ENCODE results near the gene MRO.

DNA sequence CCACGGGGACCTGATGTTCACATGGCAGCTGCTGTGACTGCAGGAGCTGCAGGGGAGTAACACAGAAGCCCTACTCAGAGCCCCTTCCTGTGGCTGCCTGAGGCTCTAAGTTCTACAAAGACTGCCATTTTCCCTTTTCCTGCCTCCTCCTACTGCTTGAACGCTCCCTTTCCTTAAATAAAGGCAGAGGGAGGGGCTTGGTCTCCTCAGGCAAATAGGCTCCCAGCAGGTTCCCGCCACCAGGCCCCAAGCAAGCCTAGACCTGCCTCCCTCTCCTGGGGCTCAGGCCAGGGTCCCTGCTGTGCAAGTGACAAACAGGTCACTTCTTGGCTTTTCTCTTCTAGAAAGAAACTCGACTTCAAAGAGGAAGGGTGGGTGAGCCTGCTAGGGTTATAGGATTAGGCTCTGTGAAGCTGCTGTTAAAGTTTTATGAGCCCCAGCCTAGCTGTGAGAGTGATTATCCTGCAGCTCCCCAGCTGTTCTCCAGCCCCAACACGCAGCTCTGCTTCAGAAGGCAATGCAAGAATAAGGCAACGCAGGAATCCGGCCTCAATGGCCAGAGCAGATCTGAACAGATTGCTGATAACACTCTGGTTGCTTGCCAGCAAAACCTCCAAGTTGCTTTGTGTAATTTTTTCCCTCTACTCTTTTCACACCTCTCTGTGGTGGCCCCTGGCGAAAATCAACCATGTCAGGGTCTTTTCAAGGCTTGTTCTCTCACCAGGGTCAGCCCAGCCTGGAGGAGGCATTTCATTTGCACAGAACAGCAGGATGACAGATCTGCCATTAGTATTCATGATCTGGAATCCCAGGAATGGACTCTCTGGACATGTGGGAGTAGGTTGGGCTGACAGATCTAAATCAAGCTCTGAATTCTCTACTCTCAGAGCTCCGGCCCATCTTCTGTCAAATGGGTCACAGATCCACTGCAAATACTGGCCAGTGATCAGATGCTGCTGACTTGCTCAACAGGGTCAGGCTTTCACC lies 71.3 kb downstream of the MRO start:
- TF ChIP-seq CTCF (IDR thresholded peaks at IDR 0.05 in 4 of 5, conservative IDR thresholded peaks at IDR 0.05 in 1 of 5), result no peak
- TF ChIP-seq POLR2A (IDR thresholded peaks at IDR 0.05), result no peak
